ENCODE data around the gene UBE2L6. TPM values are rescaled to one million over a fixed set of nuclear protein-coding genes. Genes with fewer than 3 reads are reported as not detected.

Gene UBE2L6
- total and polyA plus RNA-seq, 3 donors from 2014 or later: 13.3 to 43.6 (median 19.8) TPM

GRCh38 chr11:57571606-57572005 lies 4.1 kb upstream of the UBE2L6 start:
- intact Hi-C loops (cut with DNase I; ENCODE audit: low total_unique reads): no loop called here

GRCh38 chr11:57568330-57568766 lies 876 bp upstream of the UBE2L6 start:
- Histone ChIP-seq H3K4me1 (peaks cover 22% of the 10 kb centered on the region), H3K27me3 (no peaks in the 10 kb centered on the region), H3K27ac (peak overlapping the region; percentile 79 to 90), H3K4me3 (peak overlapping the region; percentile 65 to 85), H3K36me3 (ENCODE audit: low read depth, missing control alignments) (no peaks in the 10 kb centered on the region), H3K9me3 (no peaks in the 10 kb centered on the region)
- DNase-seq: no peak
- WGBS, 2 donors: 17 to 25% methylated on average over 6 of the region's 6 CpGs
- TF ChIP-seq POLR2A (IDR thresholded peaks at IDR 0.05): no peak
- peak in 2 of 3 experiments; percentile 82 to 90 for TF ChIP-seq CTCF (IDR thresholded peaks at IDR 0.05)
- intact Hi-C loops (cut with DNase I; ENCODE audit: low total_unique reads): loop anchor here (5.0 kb wide), 1 partner anchor 69 kb away; no protein-coding TSS in a partner anchor

More at GRCh38 chr11:57571606-57572005, 4.1 kb upstream of the UBE2L6 start:
- H3K36me3 ChIP-seq (ENCODE audit: low read depth, missing control alignments): no peaks in the 10 kb centered on the region
- no peak overlapping the region for H3K4me3 ChIP-seq
- H3K27me3 ChIP-seq: no peaks in the 10 kb centered on the region
- 61 to 63% methylated on average over 2 of the region's 2 CpGs for WGBS, 2 donors
- TF ChIP-seq CTCF (IDR thresholded peaks at IDR 0.05): no peak
- no peak for TF ChIP-seq POLR2A (IDR thresholded peaks at IDR 0.05)
- H3K4me1 ChIP-seq: peaks cover 11% of the 10 kb centered on the region
- no peaks in the 10 kb centered on the region for H3K9me3 ChIP-seq
- DNase-seq: no peak
- H3K27ac ChIP-seq: no peak overlapping the region

- WGBS, 2 donors: 2 to 4% methylated on average over 14 of the region's 15 CpGs
- peaks cover 22% of the 10 kb centered on the region for H3K4me1 ChIP-seq
- H3K27me3 ChIP-seq: no peaks in the 10 kb centered on the region
- peak overlapping the region; percentile 79 to 90 for H3K27ac ChIP-seq
- no peak for TF ChIP-seq POLR2A (IDR thresholded peaks at IDR 0.05)
- no peak for TF ChIP-seq CTCF (IDR thresholded peaks at IDR 0.05)
- intact Hi-C loops (cut with DNase I; ENCODE audit: low total_unique reads): loop anchor here (5.0 kb wide), 1 partner anchor 70 kb away; no protein-coding TSS in a partner anchor
- no peaks in the 10 kb centered on the region for H3K36me3 ChIP-seq (ENCODE audit: low read depth, missing control alignments)
- DNase-seq: peak; percentile 34
- peak overlapping the region; percentile 65 to 85 for H3K4me3 ChIP-seq
- H3K9me3 ChIP-seq: no peaks in the 10 kb centered on the region
Measured at GRCh38 chr11:57566905-57567514, 462 bp downstream of the UBE2L6 start.

- H3K36me3 ChIP-seq (ENCODE audit: low read depth, missing control alignments): no peaks in the 10 kb centered on the region
- DNase-seq: peak; percentile 48
- H3K4me1 ChIP-seq: peaks cover 22% of the 10 kb centered on the region
- peak overlapping the region; percentile 65 to 85 for H3K4me3 ChIP-seq
- H3K27ac ChIP-seq: peak overlapping the region; percentile 71 to 79
- TF ChIP-seq CTCF (IDR thresholded peaks at IDR 0.05) (no peak), POLR2A (IDR thresholded peaks at IDR 0.05) (no peak)
- intact Hi-C loops (cut with DNase I; ENCODE audit: low total_unique reads): loop anchor here (5.0 kb wide), 1 partner anchor 71 kb away; no protein-coding TSS in a partner anchor
- H3K27me3 ChIP-seq: no peaks in the 10 kb centered on the region
- H3K9me3 ChIP-seq: no peaks in the 10 kb centered on the region
- WGBS, 2 donors: 29 to 33% methylated on average over 4 of the region's 4 CpGs
Measured at GRCh38 chr11:57566005-57566904, 1.2 kb downstream of the UBE2L6 start.

Data from testis (tissue), 3 donors.